ENCODE measurements around the gene ATP6V0E2. TPM values are rescaled to one million over a fixed set of nuclear protein-coding genes. Genes with fewer than 3 reads are reported as not detected.

ATP6V0E2 gene
- total and polyA plus RNA-seq, 9 donors, result 10.0 to 19.6 (median 12.5) TPM

DNA sequence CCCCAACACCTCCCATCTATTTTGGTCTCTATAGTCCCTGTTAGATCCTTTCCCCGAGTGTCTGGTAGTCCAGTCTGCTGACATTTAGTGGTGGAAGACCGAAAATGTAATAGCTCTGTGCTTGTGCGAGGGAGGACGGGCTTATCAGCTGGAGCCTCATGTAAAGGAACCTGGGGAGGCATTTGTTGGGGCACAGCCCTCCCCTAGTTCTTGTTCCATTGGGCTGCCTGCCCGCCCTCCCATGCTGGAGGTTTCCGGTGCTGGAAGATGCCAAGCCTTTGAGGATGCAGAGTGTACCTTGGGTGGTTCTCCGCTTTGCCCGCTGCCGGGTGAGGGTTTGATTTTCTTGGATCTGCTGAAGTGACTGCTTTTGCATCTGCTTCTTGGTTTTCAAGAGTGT, 30.2 kb upstream of the ATP6V0E2 start:
- DNase-seq, result peak in 1 of 5 donors; percentile 8
- no peak overlapping the region for H3K4me3 ChIP-seq

GRCh38 chr7:149844445-149844844, 29.3 kb upstream of the ATP6V0E2 start:
- no peak overlapping the region for H3K27ac ChIP-seq
- intact Hi-C loops (cut with DNase I), result no loop called here
- H3K27me3 ChIP-seq, result no peaks in the 10 kb centered on the region
- no peak overlapping the region for H3K4me3 ChIP-seq
- WGBS, 3 donors, result 64 to 70% (median 65%) methylated on average over 6 of the region's 6 CpGs
- H3K4me1 ChIP-seq (ENCODE audit: insufficient read depth), result peaks cover 2% of the 10 kb centered on the region
- DNase-seq, result no peak
- no peaks in the 10 kb centered on the region for H3K9me3 ChIP-seq
- H3K36me3 ChIP-seq, result no peaks in the 10 kb centered on the region
- no peak for TF ChIP-seq POLR2A (IDR thresholded peaks at IDR 0.05)
- no peak for TF ChIP-seq EP300 (IDR thresholded peaks at IDR 0.05)
- no peak for TF ChIP-seq CTCF (IDR thresholded peaks at IDR 0.05)

More for the DNA sequence above, 30.2 kb upstream of the ATP6V0E2 start:
- H3K36me3 ChIP-seq, result no peaks in the 10 kb centered on the region
- intact Hi-C loops (cut with DNase I), result no loop called here
- H3K27me3 ChIP-seq, result no peaks in the 10 kb centered on the region
- H3K9me3 ChIP-seq, result no peaks in the 10 kb centered on the region
- TF ChIP-seq POLR2A (IDR thresholded peaks at IDR 0.05), result no peak
- no peak for TF ChIP-seq CTCF (IDR thresholded peaks at IDR 0.05)
- no peak for TF ChIP-seq EP300 (IDR thresholded peaks at IDR 0.05)
- H3K27ac ChIP-seq, result no peak overlapping the region
- 81 to 89% (median 84%) methylated on average over 9 of the region's 9 CpGs for WGBS, 3 donors
- H3K4me1 ChIP-seq (ENCODE audit: insufficient read depth), result peaks cover 3% of the 10 kb centered on the region

- WGBS, 3 donors, result 41 to 44% (median 42%) methylated on average over 5 of the region's 5 CpGs
- intact Hi-C loops (cut with DNase I), result no loop called here
- Histone ChIP-seq H3K27ac (no peak overlapping the region), H3K27me3 (no peaks in the 10 kb centered on the region), H3K4me3 (no peak overlapping the region), H3K36me3 (no peaks in the 10 kb centered on the region), H3K9me3 (no peaks in the 10 kb centered on the region), H3K4me1 (ENCODE audit: insufficient read depth) (no peaks in the 10 kb centered on the region)
- peak in 1 of 5 donors; percentile 4 for DNase-seq
- TF ChIP-seq EP300 (IDR thresholded peaks at IDR 0.05) (no peak), POLR2A (IDR thresholded peaks at IDR 0.05) (no peak), CTCF (IDR thresholded peaks at IDR 0.05) (no peak)
These were observed 28.4 kb upstream of the ATP6V0E2 start for GRCh38 chr7:149845257-149845980.

GRCh38 chr7:149846021-149846420, 27.7 kb upstream of the ATP6V0E2 start:
- 83 to 90% (median 85%) methylated on average over 9 of the region's 9 CpGs for WGBS, 3 donors
- no peak overlapping the region for H3K4me3 ChIP-seq
- TF ChIP-seq EP300 (IDR thresholded peaks at IDR 0.05), result no peak
- TF ChIP-seq POLR2A (IDR thresholded peaks at IDR 0.05), result no peak
- no peak for TF ChIP-seq CTCF (IDR thresholded peaks at IDR 0.05)
- H3K9me3 ChIP-seq, result no peaks in the 10 kb centered on the region
- intact Hi-C loops (cut with DNase I), result no loop called here
- H3K36me3 ChIP-seq, result no peaks in the 10 kb centered on the region
- no peaks in the 10 kb centered on the region for H3K27me3 ChIP-seq
- peak in 1 of 5 donors; percentile 6 for DNase-seq
- H3K27ac ChIP-seq, result no peak overlapping the region
- H3K4me1 ChIP-seq (ENCODE audit: insufficient read depth), result no peaks in the 10 kb centered on the region

Measured in ovary (tissue), 9 donors.